HG03571 (cell line): Measurements from ENCODE around the gene TMEM266.

ENCODE experiments used
- ATAC-seq: cut with Tn5 transposase; IDR thresholded peaks from one replicate; pipeline ENCODE4 v1.9.1; 2021; ENCODE audit not compliant: unreplicated experiment

The TMEM266 gene

DNA sequence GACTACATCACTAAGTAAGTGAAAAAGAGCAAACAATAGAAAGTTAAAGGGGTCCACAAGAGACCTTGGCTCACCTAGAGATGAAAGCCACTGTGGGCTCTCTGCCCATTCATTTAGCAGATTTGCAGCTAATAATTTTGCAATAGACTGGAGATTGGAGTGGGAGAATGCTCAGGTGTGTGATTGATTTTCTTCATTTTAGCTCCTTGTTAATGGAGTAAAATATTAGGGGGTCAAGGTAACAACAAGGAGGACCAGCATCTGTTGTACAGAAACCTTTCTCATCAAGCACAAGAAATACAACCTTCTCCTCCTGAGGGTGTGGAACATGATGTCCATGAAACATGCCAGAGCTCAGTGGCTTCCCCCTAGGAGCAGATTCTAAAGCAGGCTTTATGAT, 63.2 kb downstream of the TMEM266 start:
- ATAC-seq = no peak

DNA sequence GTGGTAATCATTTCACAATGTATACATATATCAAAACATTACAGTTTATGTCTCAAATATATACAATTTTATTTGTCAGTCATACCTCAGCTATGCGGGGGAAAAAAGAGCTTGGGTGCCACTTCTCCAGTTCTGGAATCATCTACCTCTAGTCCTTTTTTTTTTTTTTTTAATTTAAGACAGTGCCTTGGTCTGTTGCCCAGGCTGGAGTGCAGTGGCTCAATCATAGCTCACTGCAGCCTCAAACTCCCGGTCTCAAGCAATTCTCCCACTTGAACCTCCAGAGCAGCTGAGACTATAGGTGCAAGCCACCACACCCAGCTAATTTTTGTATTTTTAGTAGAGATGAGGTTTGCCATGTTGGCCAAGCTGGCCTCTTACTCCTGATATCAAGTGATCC, 67.4 kb downstream of the TMEM266 start:
- no peak for ATAC-seq

DNA sequence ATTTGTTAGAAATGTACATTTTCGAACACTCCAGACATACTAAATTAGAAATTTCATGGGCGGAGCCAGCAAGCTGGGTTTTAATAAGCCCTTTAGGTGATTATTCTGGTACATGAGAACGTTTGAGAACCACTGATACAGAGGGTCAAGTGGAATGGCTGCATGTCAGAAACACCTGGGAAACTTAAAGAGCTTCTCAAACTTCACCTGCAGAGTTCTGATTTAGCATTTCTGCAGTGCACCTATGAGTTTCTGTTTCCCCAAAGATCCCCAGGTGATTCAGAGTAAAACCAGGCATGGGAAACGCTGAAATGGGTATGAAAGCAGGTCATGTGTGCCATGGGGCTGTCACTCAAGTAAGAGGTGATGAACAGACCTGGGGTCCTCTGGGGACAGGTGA, 68.1 kb downstream of the TMEM266 start:
- ATAC-seq = no peak

DNA sequence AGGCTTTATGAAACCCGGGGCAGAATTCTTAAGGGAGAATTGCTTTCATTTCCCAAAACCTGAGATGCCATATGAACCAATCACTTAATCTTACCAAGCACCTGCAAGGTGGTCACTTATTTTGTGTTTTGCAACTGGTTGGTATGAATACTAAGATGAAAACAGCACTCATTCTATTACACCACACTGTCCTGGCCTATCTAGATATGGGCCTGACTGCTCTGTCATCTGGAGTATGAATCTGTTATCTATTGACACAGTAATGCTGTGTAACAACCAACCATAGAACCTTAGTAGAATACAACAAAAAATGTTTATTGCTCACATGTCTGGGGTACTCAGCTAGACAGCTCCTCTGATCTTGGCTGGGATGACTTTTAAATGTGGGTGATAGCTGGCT, 74.8 kb downstream of the TMEM266 start:
- no peak for ATAC-seq

DNA sequence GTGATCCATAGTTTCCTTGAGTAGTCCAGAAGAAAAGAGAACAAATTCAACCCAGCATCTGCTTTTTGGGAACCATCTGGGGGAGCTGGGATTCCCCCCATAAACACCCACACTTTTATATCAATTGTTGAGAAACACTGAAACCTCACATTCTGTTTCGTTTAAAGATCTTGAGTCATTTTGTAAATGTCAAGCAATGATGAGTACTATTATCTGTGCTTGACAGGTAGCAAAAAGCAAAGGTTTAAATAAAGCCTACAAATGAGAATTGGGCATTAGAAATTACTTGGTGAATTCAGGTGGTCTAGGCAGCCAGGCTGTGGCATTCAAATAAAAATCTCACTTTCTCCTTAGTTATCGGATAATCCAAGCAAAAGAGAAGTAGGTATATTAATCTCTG, 75.7 kb downstream of the TMEM266 start:
- no peak for ATAC-seq

DNA sequence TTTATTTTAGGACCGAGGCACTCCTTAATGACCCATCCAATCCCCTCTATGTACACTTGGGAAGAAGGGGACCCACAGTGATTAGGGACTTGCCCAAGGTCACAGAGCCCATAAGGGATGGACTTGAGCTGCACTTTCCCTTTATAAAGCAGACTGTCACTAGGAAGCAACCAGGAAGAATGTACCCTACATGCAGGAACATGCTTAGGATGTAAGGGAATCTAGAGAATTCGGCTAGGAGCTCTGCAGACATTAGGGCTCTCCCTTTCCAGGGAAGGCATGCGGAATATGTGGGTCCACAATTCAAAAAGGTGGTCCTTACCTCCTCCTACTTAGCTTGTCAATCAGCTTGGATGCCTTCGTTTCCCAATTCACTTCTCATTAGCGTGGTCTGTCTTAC, 78.7 kb downstream of the TMEM266 start:
- ATAC-seq = no peak

DNA sequence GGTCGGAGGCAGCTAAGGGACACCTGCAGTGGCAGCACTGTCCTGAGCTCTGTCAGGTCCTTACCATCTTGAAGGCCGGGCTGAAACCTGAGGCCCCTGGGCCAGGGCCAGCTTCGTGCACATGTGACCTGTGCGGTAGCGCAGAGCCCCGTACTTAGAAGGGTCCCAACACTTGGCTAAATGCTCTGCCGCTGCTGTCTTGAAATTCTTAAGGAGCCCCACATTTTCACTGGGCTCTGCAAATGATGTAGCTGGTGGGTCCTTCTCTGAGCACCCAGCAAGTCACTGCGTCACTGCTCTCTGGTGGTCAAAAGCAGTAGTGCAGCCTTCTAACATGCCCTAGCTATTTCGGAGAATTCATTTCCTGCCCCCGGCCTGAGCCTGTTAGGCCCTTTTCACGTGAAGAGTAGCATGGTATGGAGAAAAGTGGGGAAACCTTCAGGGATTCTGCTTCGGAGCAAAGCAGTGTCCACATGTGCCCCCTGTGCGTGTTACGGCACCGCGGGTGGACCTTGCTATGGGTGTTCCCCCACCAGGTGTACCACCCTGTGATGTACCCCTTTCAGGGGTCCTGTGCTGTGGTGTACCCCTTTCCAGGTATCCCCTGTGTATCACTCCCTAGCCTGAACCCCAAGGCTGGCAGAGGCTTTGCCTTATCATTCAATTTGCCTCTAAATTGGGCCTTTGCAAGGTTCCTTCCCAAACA, 79.7 kb downstream of the TMEM266 start:
- peak; percentile 77 for ATAC-seq

DNA sequence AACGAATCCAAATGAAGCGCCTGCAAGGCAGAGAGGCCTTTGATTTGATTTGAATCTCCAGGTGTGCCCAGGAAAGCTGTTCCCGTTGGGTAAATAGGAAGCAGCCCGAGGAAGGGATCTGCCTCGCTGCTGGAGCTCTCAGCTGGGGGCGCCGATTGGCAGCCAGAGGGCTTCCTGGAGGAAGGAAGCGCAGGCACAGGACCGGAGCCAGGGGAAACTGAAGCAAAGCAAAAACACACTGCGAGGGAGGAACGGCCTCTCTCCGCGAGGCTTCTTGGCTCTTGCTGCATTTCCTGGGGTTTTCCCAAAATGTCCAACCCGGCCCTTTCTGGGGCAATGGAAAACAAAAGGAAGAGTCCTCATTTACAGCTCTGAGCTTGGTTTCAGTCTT, 80.3 kb downstream of the TMEM266 start:
- no peak for ATAC-seq

DNA sequence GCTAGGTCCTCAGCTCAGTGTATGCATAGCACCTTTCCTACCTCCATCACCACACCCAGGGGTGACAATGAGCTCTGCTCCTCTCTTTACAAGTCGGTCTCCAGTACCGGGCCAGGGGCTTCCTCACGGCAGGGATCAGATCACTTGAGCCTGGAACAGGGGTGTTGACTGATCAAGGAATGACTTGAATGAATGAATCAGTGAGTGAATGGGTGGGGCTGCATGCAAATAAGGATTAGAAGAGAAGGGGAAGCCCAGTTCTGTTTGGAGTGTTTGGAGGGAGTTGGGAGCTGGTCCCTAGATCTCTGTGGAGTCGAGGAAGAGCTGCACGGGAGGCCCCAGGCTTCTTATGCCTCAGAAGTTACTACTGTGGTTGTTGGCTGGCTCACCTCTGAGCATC, 87.0 kb downstream of the TMEM266 start:
- no peak for ATAC-seq

DNA sequence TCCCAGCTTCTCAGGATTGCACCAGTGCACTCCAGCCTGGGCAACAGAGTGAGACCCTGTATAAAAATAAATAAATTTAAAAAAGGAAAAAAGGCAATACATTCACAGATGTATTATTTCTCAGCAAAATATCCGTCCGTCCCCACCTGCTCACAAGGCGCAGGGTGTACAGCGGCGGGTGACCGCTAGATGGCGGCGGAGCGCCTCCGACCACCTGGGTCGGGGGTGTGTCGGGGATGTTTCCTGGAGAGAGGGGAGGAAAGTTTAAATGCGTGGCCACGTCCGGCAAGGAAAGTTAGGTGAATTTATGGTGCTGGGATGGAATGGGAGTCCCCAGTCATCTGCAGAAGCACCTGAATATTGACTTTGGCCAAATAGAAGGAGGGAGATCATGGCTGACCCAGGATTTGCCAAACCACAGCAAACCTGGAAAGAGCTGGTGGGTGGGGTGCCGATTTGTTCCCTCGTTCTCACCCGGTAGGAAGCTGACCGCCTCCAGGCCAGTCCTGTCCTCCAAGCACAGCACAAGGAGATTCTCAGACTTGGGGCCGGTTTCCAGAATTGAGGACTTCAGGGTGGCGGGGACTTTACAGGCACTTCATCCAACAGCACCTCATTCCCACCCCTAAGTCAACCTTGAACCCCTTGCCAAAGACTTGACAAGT, 88.3 kb downstream of the TMEM266 start:
- ATAC-seq = no peak

DNA sequence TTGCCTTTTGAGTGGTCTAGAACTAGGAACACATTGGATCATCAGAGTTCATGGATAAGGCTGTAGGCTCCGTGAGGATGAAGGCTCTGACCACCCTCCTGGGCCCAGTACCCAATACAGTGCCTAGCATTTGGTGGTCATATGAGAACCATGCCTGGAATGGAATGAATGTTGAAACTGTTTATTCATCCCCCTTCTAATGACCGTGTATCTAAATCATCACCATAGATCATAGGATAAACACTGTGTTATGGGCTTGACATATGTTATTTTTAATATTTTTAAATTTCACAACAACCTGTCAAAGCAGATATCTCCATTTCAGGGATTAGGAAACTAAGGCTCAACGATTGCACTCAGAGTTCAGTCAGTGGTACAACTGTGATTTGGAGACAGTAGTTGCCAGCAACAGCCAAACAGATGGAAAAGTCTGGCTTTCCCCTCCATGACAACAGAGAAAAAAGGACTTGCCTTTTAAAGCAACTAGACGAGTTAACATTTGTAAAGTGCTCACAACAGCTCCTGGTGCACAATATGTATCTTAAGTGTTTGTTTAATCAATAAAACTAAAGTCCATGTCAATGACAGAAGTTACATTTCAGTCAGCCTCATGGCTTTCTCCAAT, 89.6 kb downstream of the TMEM266 start:
- ATAC-seq = no peak

DNA sequence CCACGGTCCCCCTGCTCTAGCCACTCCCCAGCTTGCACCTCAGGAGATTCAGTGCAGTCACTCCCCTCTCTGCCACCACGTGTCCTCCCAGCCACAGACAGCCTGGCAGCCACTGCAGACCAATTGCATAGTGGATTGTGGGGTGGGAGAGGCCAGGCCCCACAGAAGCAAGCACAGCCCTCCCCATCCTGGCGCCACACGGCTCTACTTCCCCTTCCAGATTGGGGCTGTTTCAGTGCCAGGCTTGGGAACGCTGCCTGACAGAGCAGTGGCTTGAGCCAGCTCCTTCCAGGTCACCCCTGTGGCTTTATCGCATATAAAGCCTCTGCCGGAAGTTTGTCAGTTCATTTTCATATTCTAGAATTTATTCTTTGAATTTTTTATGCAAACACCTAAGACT, 90.7 kb downstream of the TMEM266 start:
- ATAC-seq = peak; percentile 9

DNA sequence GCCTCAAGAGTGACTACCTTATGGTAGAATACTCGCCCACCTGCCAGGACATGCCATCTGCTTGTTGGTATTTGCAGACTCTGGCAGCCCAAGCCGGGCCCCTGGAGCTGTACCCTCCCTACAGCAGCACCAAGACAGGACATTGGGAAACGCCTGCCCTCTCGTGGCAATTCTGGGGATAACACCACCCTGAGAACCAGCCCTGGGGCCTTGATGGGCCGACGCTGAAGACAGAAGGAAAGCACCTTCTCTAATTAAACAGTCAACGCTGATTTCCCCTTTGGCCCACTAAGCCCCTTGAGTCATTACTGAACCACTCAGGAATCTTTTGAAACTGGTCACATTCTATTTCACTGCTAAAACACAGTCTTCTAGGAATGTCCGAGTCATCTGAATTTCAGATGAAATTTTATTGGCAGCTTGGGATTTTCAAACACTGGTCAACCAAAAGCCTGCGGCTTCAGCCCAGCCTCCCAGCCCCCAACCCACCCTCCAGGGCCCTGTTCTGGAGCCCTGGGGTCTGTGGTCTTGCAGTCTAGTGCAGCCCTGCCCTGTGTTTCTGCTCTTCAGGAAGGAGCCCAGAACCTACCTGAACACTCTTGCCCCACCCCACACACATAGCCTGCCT, 91.3 kb downstream of the TMEM266 start:
- ATAC-seq = peak; percentile 86

DNA sequence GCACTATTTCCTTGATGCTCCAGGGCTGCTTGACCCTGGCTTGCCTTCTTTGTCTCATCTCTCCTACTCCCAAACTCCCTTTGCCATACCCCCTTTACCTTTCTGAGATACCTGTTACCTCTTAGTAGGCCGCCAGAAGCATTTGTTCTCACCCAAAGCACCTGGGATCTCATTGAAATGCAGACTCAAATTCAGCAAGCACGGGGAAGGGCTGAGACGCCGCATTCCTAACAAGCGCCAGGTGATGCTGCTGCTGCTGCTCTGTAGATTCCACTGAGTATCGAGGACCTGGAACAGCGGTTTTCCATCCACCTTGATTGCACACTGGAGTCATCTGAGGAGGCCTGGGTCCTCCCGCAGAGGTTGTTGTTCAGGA, 91.8 kb downstream of the TMEM266 start:
- no peak for ATAC-seq

DNA sequence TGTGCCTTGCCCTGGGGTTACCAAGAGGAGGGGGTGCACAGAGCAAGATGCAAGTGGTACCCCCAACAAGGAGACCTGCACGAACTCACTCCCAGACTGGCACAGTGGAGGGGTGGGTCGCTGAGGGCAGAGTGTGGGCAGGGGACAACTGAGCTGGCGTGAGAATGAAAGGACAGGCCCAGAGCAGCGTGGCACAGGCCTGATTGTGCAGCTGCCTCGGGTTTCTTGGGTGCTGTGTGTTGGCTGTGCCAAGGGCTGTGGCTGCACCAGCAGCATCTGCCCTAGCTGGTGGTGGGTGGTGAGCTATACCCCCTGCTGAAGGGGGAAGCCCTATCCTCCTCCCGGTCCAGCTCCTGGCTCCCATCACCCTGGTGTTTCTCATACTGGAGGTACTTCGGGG, 92.4 kb downstream of the TMEM266 start:
- ATAC-seq = no peak

DNA sequence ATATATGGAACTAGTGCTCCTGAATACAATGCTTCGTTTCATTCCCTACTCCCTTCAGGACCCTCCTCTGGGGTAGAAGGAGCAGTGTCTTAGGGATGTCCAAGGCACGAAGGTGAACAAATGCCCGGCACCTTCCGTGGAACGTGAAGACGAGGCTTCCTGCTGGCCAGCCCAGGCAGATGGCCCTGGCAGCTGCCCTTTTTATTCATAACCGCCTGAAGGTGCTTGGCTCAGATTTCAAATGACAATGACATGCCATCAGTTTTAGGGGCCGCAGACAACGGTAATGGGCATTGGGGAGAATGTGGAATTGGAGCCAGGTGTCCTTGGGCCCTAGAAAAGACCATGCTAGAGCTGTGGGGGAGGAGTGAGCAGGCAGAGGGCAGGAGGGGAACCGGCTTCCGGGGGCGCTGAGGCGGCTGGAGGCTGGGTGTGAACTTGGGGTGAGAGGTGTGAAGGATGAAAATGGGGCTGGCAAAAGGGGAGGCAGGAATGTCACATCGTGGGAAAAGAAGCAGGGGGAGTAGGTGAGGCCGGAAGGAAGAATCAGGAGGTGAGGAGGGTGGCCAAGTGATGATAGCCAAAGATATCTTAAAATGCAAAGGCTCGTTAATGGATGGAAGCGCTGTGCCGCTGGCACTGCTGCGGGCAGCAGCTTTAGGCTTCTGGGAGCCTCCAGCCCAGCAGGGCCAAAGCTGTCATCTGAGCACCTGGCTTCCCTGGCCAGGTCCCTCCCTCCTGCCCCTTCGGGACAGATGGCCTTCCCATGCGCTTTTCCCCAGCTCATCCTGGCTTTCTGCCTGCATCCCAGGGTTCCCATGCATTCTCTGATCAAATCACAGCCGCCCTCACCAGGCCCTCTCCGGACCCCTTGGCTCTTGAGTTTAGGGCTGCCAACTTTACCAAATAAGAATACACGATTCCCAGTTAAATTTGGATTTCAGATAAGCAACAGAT, 93.7 kb downstream of the TMEM266 start:
- no peak for ATAC-seq

DNA sequence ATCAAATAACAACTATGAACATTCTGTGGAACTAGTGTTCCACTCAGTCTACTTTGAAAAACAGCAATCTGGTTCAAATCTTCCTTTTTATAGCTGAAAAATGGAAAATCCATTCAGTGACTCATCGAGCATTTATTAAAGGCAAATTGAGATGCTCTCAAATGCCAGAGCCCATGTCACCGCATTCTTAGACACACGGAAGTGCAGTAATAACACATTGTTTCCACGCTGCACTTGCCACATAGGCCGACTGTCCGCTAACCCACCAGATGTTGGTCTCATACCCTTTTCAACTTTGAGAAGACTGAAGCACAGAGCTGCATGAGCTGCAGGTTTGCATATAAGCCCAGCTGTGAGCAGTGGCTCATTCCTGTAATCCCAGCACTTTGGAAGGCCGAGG, 95.9 kb downstream of the TMEM266 start:
- ATAC-seq = no peak

DNA sequence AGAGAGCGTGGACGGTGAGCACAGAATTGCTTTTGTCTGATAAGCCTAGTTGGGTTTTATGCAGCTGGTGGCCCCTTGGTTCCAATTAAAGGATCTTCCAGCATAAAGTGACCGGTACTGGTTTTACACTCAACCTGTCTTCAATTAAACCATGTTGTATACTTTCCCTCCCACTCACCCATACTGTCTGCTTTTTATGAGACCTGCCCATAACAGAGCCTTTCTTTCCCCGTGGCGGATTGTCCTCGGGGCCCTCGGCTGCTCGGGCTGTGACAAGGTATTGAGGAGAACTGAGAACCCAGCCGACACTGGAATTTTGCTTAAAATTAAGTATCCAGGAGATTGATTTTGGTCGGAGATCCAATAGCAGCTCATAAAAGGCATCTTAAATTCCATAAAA, 98.4 kb downstream of the TMEM266 start:
- no peak for ATAC-seq

DNA sequence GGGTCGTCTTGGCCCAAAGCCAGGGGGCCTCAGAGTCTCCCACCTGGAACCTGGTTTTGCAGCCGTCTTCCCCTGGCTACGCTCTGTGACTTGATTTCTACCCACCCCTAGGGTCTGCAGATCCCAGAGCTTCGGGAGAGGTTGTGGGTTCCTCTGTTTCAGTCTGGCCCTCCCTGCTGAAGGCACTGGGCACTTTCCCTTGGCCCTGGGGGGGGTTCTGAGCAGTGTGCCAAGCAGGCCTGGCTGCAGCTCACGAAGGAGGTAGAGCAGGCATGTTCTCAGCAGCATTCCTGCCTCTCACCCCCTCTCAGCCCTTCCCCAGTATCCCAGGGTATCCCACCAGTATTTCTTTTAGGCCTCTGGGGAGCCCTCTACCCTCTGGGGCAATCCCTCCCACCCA, 99.0 kb downstream of the TMEM266 start:
- no peak for ATAC-seq

DNA sequence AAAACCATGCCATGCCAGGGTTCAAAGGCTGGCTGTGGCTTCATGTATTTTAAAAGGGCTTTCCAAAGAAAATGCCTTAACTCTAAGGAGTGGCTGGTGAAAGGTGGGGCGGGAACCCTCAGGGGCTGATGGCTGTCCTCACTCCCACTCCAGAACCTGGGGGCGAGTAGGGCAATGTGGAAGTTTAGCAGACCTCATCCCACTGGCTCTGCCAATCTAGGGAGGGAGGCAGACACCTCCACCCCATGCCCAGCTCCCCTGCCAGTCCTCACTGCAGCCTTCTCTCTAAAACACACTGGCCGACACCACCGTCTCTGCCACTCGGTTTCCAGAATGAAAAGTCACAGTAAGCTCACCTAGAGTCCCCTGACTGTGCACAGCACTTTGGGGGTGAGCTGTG, 99.5 kb downstream of the TMEM266 start:
- no peak for ATAC-seq
